OCI-LY3 (cell line): ENCODE data around the gene ENDOU.

Experiments used
- CTCF ChIP-seq: fragments of 200-600, 300-600 bp; sonication (generic); IDR thresholded peaks from 2 replicates; pipeline ENCODE4 v1.5.1; 2014; ENCODE audit warnings: antibody characterized with exemption, low read length, low read depth
- EZH2phosphoT487 ChIP-seq: fragments of 200-600 bp; shearing (Covaris generic); IDR thresholded peaks from 2 replicates; pipeline ENCODE4 v1.6.1; 2018; ENCODE audit warnings: antibody characterized with exemption, mixed run types, low read depth

- TF ChIP-seq CTCF (no peak), EZH2phosphoT487 (no peak)
These were observed 43.1 kb upstream of the ENDOU start for GRCh38 chr12:47768323-47768811.
